Stomach (tissue), 4 donors: Measurements from ENCODE around the gene BTBD9.

Experiments used
- EP300 ChIP-seq: sonication (generic); formaldehyde crosslinking; IDR thresholded peaks from one replicate; pipeline ENCODE4 v1.6.1; 2017; ENCODE audit warnings: antibody characterized with exemption
- POLR2A ChIP-seq, 4 donors: fragments of 450-650 bp; IDR thresholded peaks; one replicate each; pipeline ENCODE4 v1.6.1; 2016; ENCODE audit warnings: antibody characterized with exemption in 4 of 4, control low read depth in 2 of 4, mild to moderate bottlenecking in 1 of 4, moderate library complexity in 1 of 4
- POLR2AphosphoS5 ChIP-seq, 3 donors: sonication (generic); formaldehyde crosslinking; IDR thresholded peaks; one replicate each; pipeline ENCODE4 v1.6.1; 2016; ENCODE audit warnings: antibody characterized with exemption in 3 of 3
- TF ChIP-seq, protein P1 (sequence below), 7 experiments: fragments of 450-650 bp in 4 of 7; fragments of 200-600 bp in 3 of 7; sonication (generic) in 3 of 7; IDR thresholded peaks; one replicate each; pipeline ENCODE4 v1.5.1; 2016 to 2019; ENCODE audit warnings: antibody characterized with exemption in 7 of 7, control low read depth in 2 of 7, mild to moderate bottlenecking in 1 of 7

DNA sequence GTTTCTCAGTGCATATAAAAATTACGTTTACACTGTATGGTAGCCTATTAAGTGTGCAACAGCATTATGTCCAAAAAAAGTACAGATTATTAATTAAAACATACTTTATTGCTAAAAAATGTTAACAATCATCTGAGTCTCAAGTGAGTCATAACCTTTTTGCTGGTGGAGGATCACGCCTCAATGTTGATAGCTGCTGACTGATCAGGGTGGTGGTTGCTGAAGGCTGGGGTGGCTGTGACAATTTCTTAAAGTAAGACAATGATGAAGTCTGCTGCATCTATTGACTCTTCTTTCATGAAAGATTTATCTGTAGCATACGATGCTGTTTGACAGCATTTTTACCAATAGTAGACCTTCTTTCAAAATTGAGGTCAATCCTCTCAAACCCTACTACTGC, 155.1 kb downstream of the BTBD9 start:
- TF ChIP-seq, protein P1, sequence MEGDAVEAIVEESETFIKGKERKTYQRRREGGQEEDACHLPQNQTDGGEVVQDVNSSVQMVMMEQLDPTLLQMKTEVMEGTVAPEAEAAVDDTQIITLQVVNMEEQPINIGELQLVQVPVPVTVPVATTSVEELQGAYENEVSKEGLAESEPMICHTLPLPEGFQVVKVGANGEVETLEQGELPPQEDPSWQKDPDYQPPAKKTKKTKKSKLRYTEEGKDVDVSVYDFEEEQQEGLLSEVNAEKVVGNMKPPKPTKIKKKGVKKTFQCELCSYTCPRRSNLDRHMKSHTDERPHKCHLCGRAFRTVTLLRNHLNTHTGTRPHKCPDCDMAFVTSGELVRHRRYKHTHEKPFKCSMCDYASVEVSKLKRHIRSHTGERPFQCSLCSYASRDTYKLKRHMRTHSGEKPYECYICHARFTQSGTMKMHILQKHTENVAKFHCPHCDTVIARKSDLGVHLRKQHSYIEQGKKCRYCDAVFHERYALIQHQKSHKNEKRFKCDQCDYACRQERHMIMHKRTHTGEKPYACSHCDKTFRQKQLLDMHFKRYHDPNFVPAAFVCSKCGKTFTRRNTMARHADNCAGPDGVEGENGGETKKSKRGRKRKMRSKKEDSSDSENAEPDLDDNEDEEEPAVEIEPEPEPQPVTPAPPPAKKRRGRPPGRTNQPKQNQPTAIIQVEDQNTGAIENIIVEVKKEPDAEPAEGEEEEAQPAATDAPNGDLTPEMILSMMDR (IDR thresholded peaks at IDR 0.05) = no peak
- TF ChIP-seq POLR2A (IDR thresholded peaks at IDR 0.05) = no peak
- no peak for TF ChIP-seq POLR2AphosphoS5 (IDR thresholded peaks at IDR 0.05)
- TF ChIP-seq EP300 = no peak
